Uterus (tissue), 2 donors: Measurements from ENCODE around the gene MRGPRX1.

Experiments used
- CTCF ChIP-seq, 4 experiments: fragments of 200-600 bp in 2 of 4; fragments of 450-650 bp in 2 of 4; sonication (generic) in 2 of 4; IDR thresholded peaks; one replicate each; pipeline ENCODE4 v1.5.1; 2016 to 2019; ENCODE audit warnings: antibody characterized with exemption in 4 of 4, mild to moderate bottlenecking in 2 of 4, moderate library complexity in 1 of 4
- POLR2A ChIP-seq, 2 donors: fragments of 450-650 bp; IDR thresholded peaks; one replicate each; pipeline ENCODE4 v1.6.1; 2016; ENCODE audit warnings: antibody characterized with exemption in 2 of 2, mild to moderate bottlenecking in 1 of 2, moderate library complexity in 1 of 2

- no peak for TF ChIP-seq CTCF (IDR thresholded peaks at IDR 0.05)
- no peak for TF ChIP-seq POLR2A (IDR thresholded peaks at IDR 0.05)
Measured at GRCh38 chr11:18936002-18936673, 3.1 kb downstream of the MRGPRX1 start.
